WI38 (cell line): ENCODE measurements around the gene CBX5.
"Not testable (repeated sequence)": the region's sequence is repeated elsewhere in the genome, so short reads cannot be mapped to it uniquely, and the experiment has no call there.

ENCODE experiments used
- H3K4me3 ChIP-seq: 2 replicates; pipeline ENCODE4 v1.5.1; 2011; ENCODE audit warnings: low read depth, mild to moderate bottlenecking, control low read depth, low read length
- CTCF ChIP-seq: IDR thresholded peaks from 2 replicates; pipeline ENCODE4 v1.5.1; 2012; ENCODE audit warnings: low read depth, mild to moderate bottlenecking, control low read depth, low read length

CBX5 gene

GRCh38 chr12:54191126-54191525, 88.8 kb downstream of the CBX5 start:
- TF ChIP-seq CTCF: no peak
- H3K4me3 ChIP-seq: no peak overlapping the region

GRCh38 chr12:54189198-54189539, 90.8 kb downstream of the CBX5 start:
- H3K4me3 ChIP-seq: no peak overlapping the region; the same call in 1 of the 2 replicates
- no peak for TF ChIP-seq CTCF

- TF ChIP-seq CTCF: no peak
- no peak overlapping the region for H3K4me3 ChIP-seq
Measured at GRCh38 chr12:54187075-54187474, 92.8 kb downstream of the CBX5 start.

- TF ChIP-seq CTCF: no peak
- H3K4me3 ChIP-seq: no peak overlapping the region
Measured at GRCh38 chr12:54185919-54186318, 94.0 kb downstream of the CBX5 start.

- H3K4me3 ChIP-seq: not testable (repeated sequence)
Measured at GRCh38 chr12:54185297-54185696, 94.6 kb downstream of the CBX5 start.

GRCh38 chr12:54184024-54184805, 95.7 kb downstream of the CBX5 start:
- no peak for TF ChIP-seq CTCF
- no peak overlapping the region for H3K4me3 ChIP-seq

- no peak for TF ChIP-seq CTCF
- H3K4me3 ChIP-seq: no peak overlapping the region
Measured at GRCh38 chr12:54182981-54183380, 96.9 kb downstream of the CBX5 start.

GRCh38 chr12:54182086-54182485, 97.8 kb downstream of the CBX5 start:
- no peak for TF ChIP-seq CTCF
- no peak overlapping the region for H3K4me3 ChIP-seq
